ENCODE measurements around the gene HOXA3.

HOXA3 gene

DNA sequence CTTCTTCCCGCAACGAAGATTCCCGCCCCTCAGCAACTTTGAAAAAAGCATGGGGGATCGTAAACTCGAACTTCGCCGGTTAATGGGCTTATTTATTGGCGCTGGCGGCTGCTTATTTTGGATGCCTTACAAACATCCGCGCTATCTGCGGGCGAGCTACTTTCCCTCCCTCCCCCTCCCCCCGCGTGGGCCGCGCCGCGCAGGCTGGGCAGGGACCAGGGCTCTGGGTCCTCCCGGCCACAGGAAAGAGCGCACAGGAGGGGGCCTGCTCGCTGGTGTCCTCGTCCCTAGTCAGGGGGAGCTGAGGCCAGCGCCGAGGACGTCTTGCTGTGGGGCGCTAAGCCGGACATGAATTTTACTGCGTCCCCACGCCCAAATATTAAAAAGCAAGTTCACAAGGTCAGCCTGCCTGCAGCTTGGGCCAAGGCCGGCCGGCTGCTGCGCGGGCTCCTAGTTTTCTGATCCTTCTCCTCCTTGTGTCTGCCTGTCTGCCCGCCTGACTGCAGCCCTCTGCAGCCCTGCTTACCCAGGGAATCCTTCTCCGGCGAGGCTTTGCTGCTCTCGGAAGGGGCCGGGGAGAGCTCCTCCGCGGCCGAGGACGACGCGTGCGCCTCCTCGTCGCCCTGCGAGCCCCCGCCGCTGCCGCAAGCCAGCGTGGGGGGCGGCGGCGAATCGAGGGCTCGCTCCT is 20.6 kb upstream of the HOXA3 start:
- no peaks in the 10 kb centered on the region for H3K36me3 ChIP-seq (ENCODE audit: insufficient read depth, low read depth, low read length)
- H3K4me3 ChIP-seq (ENCODE audit: low read length) = no peak overlapping the region
- H3K27me3 ChIP-seq (ENCODE audit: insufficient read depth, low read length) = peaks cover 100% of the 10 kb centered on the region
- no peaks in the 10 kb centered on the region for H3K4me1 ChIP-seq (ENCODE audit: insufficient read depth, low read length)
- peaks cover 18% of the 10 kb centered on the region for H3K9me3 ChIP-seq (ENCODE audit: insufficient read depth, low read depth, low read length)
- H3K9ac ChIP-seq (ENCODE audit: low read depth, low read length) = no peak overlapping the region
- H3K27ac ChIP-seq (ENCODE audit: low read length) = no peak overlapping the region

DNA sequence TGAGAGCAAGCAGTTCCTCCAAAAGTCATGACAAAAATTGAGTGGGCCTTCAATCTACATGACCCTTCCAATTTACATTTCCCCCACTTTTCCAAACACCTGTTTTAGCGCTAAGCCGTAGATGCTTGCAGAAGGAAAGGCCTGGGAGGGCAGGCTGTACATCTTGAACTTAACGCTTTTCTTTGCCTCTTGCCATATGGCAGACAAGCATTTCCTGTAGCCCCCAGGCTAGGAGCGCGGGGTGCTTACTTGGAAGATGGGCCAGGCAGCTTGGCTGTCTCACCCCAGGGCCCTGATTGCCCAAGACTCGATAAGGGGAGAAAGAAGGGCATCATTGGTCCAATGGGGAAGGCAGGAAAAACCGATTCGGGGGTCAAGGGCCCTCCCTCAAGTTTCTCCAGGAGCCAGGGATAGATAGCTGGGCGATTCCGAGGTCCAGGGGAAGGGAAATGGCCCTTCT is 20.0 kb upstream of the HOXA3 start:
- H3K4me3 ChIP-seq (ENCODE audit: low read length) = no peak overlapping the region
- peaks cover 22% of the 10 kb centered on the region for H3K9me3 ChIP-seq (ENCODE audit: insufficient read depth, low read depth, low read length)
- no peaks in the 10 kb centered on the region for H3K36me3 ChIP-seq (ENCODE audit: insufficient read depth, low read depth, low read length)
- H3K27me3 ChIP-seq (ENCODE audit: insufficient read depth, low read length) = peaks cover 100% of the 10 kb centered on the region
- no peak overlapping the region for H3K27ac ChIP-seq (ENCODE audit: low read length)
- no peak overlapping the region for H3K9ac ChIP-seq (ENCODE audit: low read depth, low read length)
- H3K4me1 ChIP-seq (ENCODE audit: insufficient read depth, low read length) = no peaks in the 10 kb centered on the region

DNA sequence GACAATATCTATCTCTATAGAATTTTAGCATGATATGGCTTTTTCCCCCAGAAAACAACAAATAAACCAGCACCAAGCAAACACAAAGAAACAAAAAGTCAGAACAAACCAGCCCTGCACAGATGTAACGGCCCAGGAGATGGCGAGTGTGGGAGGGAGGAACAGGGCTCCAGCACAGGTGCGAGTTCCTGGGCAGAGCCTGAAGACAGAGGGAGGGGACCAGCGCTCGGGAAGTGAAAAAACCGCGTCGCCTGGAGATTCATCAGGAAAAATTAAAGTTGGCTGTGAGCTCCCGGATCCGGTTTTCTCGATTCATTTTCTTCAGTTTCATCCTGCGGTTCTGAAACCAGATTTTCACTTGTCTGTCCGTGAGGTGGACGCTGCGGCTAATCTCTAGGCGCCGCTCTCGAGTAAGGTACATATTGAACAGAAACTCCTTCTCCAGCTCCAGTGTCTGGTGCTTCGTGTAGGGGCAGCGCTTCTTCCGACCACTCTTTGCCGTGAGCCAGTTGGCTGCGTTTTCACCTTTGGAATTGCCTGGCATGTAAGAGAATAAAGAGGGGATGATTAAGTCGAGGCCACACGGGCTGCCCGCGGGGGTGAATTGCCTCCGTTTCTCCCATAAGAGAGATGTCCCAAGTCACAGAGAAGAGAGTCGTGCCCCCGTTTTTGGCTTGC is 19.4 kb upstream of the HOXA3 start:
- H3K4me1 ChIP-seq (ENCODE audit: insufficient read depth, low read length) = no peaks in the 10 kb centered on the region
- no peaks in the 10 kb centered on the region for H3K36me3 ChIP-seq (ENCODE audit: insufficient read depth, low read depth, low read length)
- H3K27ac ChIP-seq (ENCODE audit: low read length) = no peak overlapping the region
- peaks cover 23% of the 10 kb centered on the region for H3K9me3 ChIP-seq (ENCODE audit: insufficient read depth, low read depth, low read length)
- H3K27me3 ChIP-seq (ENCODE audit: insufficient read depth, low read length) = peaks cover 100% of the 10 kb centered on the region
- no peak overlapping the region for H3K4me3 ChIP-seq (ENCODE audit: low read length)
- H3K9ac ChIP-seq (ENCODE audit: low read depth, low read length) = no peak overlapping the region

DNA sequence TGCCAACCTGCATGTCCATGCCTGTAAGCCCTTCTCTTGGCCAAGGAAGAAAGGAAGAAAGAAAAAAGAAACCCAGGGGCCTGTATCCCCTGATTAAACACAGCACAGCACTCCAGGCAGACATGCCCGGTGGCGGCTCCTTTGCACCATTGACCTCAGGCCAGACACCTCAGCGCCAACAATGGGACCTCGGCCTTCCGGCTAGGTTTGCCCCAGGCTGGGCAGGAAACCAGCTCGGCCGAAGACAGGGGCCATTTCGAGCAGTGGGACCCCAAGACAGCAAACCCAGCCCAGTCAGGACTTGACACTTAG is 18.9 kb upstream of the HOXA3 start:
- H3K27me3 ChIP-seq (ENCODE audit: insufficient read depth, low read length) = peaks cover 100% of the 10 kb centered on the region
- H3K9me3 ChIP-seq (ENCODE audit: insufficient read depth, low read depth, low read length) = peaks cover 28% of the 10 kb centered on the region
- no peak overlapping the region for H3K27ac ChIP-seq (ENCODE audit: low read length)
- no peak overlapping the region for H3K9ac ChIP-seq (ENCODE audit: low read depth, low read length)
- H3K36me3 ChIP-seq (ENCODE audit: insufficient read depth, low read depth, low read length) = no peaks in the 10 kb centered on the region
- no peak overlapping the region for H3K4me3 ChIP-seq (ENCODE audit: low read length)
- no peaks in the 10 kb centered on the region for H3K4me1 ChIP-seq (ENCODE audit: insufficient read depth, low read length)

DNA sequence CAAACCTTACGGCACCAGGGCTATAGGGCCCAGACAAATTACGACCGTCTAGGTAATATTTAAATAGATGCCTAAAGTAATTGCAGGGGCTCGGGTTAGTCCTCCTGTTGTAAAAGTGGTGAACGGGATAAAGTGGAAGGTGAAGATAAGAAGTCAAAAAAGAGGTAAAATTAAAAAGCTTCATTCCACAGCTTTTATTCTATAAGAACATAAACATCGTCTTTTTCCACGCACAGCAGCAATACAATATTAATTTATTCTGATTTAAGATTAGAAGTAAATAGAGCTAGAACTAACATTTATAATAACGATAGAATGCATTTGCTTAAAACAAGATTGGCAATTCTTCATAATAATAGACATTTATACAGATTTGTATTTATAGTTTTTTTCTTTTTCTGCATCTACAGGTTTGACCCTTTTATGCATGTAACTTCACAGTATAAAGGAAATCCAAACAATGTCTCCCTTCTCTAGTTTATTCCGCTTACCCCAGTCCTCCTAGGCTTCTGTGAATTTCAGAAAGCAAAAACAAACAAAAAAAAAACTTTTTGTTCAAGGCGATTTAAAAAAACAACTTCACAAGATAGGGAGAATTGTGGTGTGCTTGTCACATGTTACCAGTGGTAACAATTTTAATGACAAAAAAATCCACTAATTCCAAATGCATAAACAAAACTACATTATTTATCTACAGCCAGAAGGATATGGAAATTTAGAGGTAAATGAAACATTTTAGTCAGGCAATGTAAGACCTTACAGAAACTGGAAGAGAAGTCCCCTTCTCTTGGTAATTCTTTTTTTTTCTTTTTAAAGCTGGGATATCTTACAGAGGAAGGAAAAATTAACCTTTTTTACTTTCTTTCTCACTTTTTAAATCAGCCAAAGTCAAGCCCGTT is 18.3 kb upstream of the HOXA3 start:
- H3K9ac ChIP-seq (ENCODE audit: low read depth, low read length) = no peak overlapping the region
- peaks cover 100% of the 10 kb centered on the region for H3K27me3 ChIP-seq (ENCODE audit: insufficient read depth, low read length)
- H3K4me1 ChIP-seq (ENCODE audit: insufficient read depth, low read length) = no peaks in the 10 kb centered on the region

DNA sequence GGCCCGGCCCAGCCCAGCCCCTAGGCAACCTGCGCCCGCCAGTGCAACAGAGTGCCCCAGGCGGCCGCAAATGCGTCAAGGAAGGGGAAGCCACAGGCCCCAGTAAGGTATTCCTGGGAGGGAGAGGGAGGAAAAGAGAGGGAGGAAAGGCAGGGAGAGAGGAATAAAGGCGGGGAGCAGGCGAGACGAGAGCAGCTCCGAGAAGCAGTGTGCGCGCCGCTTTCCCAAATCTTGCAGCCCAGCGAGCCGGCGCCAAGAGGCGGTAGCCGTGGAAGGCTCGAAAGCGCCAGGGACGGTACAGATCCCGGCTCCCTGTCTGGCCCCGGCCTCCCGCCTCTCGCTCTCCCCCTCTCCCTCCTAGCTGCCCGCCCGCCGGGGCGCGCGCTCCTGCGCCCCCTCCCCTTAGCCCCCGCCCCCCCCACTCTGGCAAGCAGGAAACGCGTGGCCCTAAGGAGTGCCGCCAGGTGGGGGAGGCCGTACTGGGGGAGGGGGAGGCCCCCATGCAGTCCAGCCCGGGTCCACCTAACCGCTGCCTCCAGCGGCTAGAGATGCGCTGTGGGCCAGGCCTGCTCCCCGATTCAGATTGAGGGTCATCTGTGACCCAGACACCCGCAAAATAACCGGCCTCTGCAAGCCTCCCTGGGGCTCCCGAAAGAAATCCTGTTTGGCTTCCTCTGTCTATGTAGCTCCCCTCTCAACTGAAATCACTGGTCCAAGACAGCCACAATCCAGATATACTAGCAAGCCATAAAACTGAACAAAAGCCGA is 17.5 kb upstream of the HOXA3 start:
- no peak overlapping the region for H3K4me3 ChIP-seq (ENCODE audit: low read length)

More for the DNA sequence above, 18.3 kb upstream of the HOXA3 start:
- Histone ChIP-seq H3K4me3 (ENCODE audit: low read length) (no peak overlapping the region), H3K36me3 (ENCODE audit: insufficient read depth, low read depth, low read length) (no peaks in the 10 kb centered on the region), H3K9me3 (ENCODE audit: insufficient read depth, low read depth, low read length) (peaks cover 28% of the 10 kb centered on the region), H3K27ac (ENCODE audit: low read length) (no peak overlapping the region)

DNA sequence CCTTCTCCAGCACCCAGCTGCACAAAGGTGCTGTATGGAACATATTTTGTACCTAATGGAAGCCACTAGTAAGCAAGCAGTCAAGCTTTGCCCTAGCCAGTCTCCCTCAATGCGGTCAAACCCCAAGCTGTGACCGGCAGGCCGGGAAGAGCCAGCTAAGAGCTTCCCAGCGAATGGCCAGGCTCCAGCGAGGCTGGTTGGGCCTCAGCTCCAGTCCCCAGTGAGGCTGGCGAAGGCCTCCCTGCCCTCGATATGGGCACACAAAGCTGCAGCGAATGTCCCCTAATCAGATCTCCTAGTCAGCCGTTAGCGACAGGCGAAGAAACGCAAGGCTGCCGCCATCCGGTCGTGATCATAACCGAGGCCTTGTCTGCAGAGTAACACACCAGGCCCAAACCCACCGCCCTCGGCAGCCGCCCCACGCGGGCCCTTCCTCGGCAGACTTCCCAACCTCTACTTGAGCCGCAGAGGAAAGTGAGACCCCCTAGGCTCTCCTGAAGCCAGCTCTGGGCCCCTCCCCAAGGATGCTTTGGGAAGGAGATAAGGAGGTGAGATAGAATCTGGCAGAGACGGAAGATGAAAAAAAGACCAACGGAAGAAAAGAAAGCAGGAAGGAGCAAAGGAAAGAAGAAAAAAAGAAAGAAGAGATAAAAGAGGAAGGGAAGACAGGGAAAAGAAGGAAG is 16.0 kb upstream of the HOXA3 start:
- Histone ChIP-seq H3K36me3 (ENCODE audit: insufficient read depth, low read depth, low read length) (no peaks in the 10 kb centered on the region), H3K4me1 (ENCODE audit: insufficient read depth, low read length) (no peaks in the 10 kb centered on the region), H3K4me3 (ENCODE audit: low read length) (no peak overlapping the region), H3K9me3 (ENCODE audit: insufficient read depth, low read depth, low read length) (peaks cover 34% of the 10 kb centered on the region; the same call in 1 of the 2 replicates), H3K27me3 (ENCODE audit: insufficient read depth, low read length) (peaks cover 100% of the 10 kb centered on the region), H3K27ac (ENCODE audit: low read length) (no peak overlapping the region), H3K9ac (ENCODE audit: low read depth, low read length) (no peak overlapping the region)

More for the DNA sequence above, 17.5 kb upstream of the HOXA3 start:
- H3K9ac ChIP-seq (ENCODE audit: low read depth, low read length) = no peak overlapping the region
- peaks cover 100% of the 10 kb centered on the region for H3K27me3 ChIP-seq (ENCODE audit: insufficient read depth, low read length)
- no peaks in the 10 kb centered on the region for H3K36me3 ChIP-seq (ENCODE audit: insufficient read depth, low read depth, low read length)
- no peak overlapping the region for H3K27ac ChIP-seq (ENCODE audit: low read length)
- no peaks in the 10 kb centered on the region for H3K4me1 ChIP-seq (ENCODE audit: insufficient read depth, low read length)
- peaks cover 27% of the 10 kb centered on the region; the same call in 1 of the 2 replicates for H3K9me3 ChIP-seq (ENCODE audit: insufficient read depth, low read depth, low read length)

DNA sequence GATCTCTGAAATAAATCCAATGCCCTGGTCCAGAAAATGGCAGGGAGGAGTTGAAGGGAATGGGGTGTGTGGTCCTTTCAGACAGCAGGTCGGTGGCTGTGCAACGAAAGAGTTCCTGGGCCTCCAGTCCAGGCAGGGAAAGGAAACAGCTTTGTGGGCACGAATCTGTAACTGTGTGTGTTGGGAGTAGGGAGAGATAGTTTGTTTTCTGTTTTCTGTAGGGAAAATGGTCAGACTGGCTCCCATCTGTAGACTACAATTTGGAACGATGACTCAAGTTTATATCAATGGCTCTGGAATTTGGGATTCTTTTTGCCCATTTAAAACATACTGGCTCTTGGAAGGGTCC is 15.5 kb upstream of the HOXA3 start:
- H3K4me3 ChIP-seq (ENCODE audit: low read length) = no peak overlapping the region
- H3K9me3 ChIP-seq (ENCODE audit: insufficient read depth, low read depth, low read length) = peaks cover 34% of the 10 kb centered on the region; the same call in 1 of the 2 replicates
- H3K4me1 ChIP-seq (ENCODE audit: insufficient read depth, low read length) = no peaks in the 10 kb centered on the region
- no peak overlapping the region for H3K9ac ChIP-seq (ENCODE audit: low read depth, low read length)
- peaks cover 100% of the 10 kb centered on the region for H3K27me3 ChIP-seq (ENCODE audit: insufficient read depth, low read length)
- no peak overlapping the region for H3K27ac ChIP-seq (ENCODE audit: low read length)
- no peaks in the 10 kb centered on the region for H3K36me3 ChIP-seq (ENCODE audit: insufficient read depth, low read depth, low read length)

DNA sequence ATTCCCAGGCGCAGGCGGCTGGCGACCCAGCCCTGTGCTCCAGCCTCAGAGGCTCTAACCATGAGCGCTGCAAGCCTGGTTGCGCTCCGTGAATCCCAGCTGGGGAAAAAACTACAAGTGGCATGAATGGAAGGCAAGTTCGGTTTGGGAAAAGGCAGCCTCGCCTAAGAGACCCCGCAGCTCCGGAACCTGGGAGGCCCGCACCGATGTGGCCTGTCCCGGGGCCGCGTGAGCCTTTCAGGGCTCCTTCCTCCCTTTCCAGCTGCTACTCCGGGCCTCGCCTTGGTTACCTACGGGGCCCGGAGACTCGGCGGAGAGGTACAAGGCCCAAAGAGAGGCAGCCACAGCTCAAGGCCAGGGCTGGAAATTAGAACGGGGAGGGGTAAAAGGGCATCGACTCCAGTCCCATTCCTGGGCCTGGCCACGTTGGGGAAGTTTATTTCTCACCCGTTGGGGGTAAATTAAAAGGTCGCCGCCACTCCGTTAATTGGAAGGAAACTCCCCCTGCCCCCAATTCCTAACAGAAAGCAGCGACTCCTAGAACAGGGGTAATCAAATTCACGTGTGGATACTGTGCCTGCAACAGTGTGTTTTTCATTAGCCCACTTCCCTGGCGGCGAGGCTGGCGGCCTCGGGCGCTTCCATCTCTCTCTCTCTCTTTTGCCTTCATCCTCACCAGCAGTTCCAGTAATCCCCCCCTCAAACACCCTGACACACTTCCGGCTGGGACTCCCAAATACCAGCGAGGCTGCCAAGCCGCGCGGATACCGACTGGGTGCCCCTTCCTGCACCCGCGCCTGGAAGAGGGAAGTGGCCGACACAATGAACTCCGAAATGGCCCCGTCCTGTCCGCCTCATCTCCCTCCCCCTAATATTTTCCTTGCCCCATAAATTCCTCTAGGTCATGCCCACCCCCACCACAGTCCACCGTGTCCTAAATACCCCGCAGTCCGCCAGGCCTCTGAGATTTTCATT is 14.4 kb upstream of the HOXA3 start:
- Histone ChIP-seq H3K36me3 (ENCODE audit: insufficient read depth, low read depth, low read length) (no peaks in the 10 kb centered on the region), H3K9me3 (ENCODE audit: insufficient read depth, low read depth, low read length) (peaks cover 28% of the 10 kb centered on the region; the same call in 1 of the 2 replicates), H3K4me3 (ENCODE audit: low read length) (no peak overlapping the region), H3K27ac (ENCODE audit: low read length) (no peak overlapping the region), H3K9ac (ENCODE audit: low read depth, low read length) (no peak overlapping the region), H3K4me1 (ENCODE audit: insufficient read depth, low read length) (no peaks in the 10 kb centered on the region), H3K27me3 (ENCODE audit: insufficient read depth, low read length) (peaks cover 100% of the 10 kb centered on the region)

DNA sequence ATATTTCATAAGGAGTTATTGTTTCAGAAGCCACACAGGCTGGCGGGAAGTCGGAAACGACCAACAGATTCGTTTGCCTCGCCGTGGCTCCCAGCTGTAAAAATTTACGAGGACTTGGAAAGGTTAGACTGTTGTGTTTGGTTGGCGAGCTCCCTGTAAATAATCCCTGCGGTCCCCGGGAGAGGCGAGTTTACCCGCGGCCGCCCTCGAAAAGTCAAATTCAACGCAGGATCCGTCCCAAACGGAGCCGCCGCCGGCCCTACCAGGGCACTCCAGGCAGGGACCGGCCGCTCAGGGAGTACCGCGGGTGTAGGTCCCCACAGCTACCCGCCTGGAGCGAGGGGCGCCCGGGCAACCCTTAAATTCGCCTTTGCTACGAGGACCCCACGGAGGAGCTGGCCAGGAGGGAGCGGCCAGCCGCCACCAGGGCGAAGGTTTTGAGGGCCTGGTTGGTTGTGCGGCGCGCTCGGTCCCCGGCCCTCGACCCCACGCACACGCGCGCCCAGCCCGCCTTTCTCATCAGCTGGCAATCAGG is 13.7 kb upstream of the HOXA3 start:
- H3K27ac ChIP-seq (ENCODE audit: low read length) = no peak overlapping the region
- peaks cover 28% of the 10 kb centered on the region; the same call in 1 of the 2 replicates for H3K9me3 ChIP-seq (ENCODE audit: insufficient read depth, low read depth, low read length)
- no peaks in the 10 kb centered on the region for H3K36me3 ChIP-seq (ENCODE audit: insufficient read depth, low read depth, low read length)
- H3K27me3 ChIP-seq (ENCODE audit: insufficient read depth, low read length) = peaks cover 100% of the 10 kb centered on the region
- no peak overlapping the region for H3K4me3 ChIP-seq (ENCODE audit: low read length)
- H3K4me1 ChIP-seq (ENCODE audit: insufficient read depth, low read length) = no peaks in the 10 kb centered on the region
- H3K9ac ChIP-seq (ENCODE audit: low read depth, low read length) = no peak overlapping the region
